ENCODE results near the gene PAPOLA.

PAPOLA gene

GRCh38 chr14:96452684-96453083 lies 49.5 kb upstream of the PAPOLA start:
- TF ChIP-seq AEBP2 (tag by site-specific recombination; IDR thresholded peaks at IDR 0.05; ENCODE audit: borderline replicate concordance) (no peak), SCRT2 (tag by site-specific recombination; IDR thresholded peaks at IDR 0.05) (0 out of 2 replicates have a peak, but pooled peaks have one; percentile 28)
- H3K4me3 ChIP-seq (ENCODE audit: low read depth, low read length): no peak overlapping the region
- ChIA-PET POLR2A (no interaction called here), CTCF (no interaction called here)
- no peak overlapping the region for H3K27ac ChIP-seq (ENCODE audit: extremely low read depth, low read depth, low read length)
- H3K36me3 ChIP-seq (ENCODE audit: control insufficient read depth in 2 of 2, insufficient read depth in 1 of 2, low read length in 2 of 2): no peaks in the 10 kb centered on the region
- no peaks in the 10 kb centered on the region for H3K4me1 ChIP-seq (ENCODE audit: control insufficient read depth, insufficient read depth, low read length)
- no peaks in the 10 kb centered on the region for H3K9me3 ChIP-seq (ENCODE audit: control insufficient read depth, insufficient read depth, low read depth, low read length)

GRCh38 chr14:96455588-96455987 lies 46.6 kb upstream of the PAPOLA start:
- TF ChIP-seq ZNF791 (tag by site-specific recombination; IDR thresholded peaks at IDR 0.05): no peak
- no peak for TF ChIP-seq SP3 (tag by site-specific recombination; IDR thresholded peaks at IDR 0.05)
- TF ChIP-seq ZNF423 (tag by site-specific recombination; IDR thresholded peaks at IDR 0.05): no peak
- TF ChIP-seq ZNF549 (tag by site-specific recombination; IDR thresholded peaks at IDR 0.05): no peak
- TF ChIP-seq ZNF776 (tag by site-specific recombination; IDR thresholded peaks at IDR 0.05; ENCODE audit: borderline replicate concordance): no peak
- TF ChIP-seq MZF1 (tag by site-specific recombination; IDR thresholded peaks at IDR 0.05; ENCODE audit: borderline replicate concordance): no peak
- no peak for TF ChIP-seq ATF2 (tag by site-specific recombination; IDR thresholded peaks at IDR 0.05; ENCODE audit: low read depth)
- no peak for TF ChIP-seq ZXDB (tag by site-specific recombination; IDR thresholded peaks at IDR 0.05)
- TF ChIP-seq ZNF274 (IDR thresholded peaks at IDR 0.05; ENCODE audit: low read length): no peak
- TF ChIP-seq ZNF274 (tag by site-specific recombination; IDR thresholded peaks at IDR 0.05; ENCODE audit: borderline replicate concordance): no peak
- no peak for TF ChIP-seq ZNF214 (tag by site-specific recombination; IDR thresholded peaks at IDR 0.05; ENCODE audit: borderline replicate concordance)
- no peak for TF ChIP-seq ZNF175 (tag by site-specific recombination; IDR thresholded peaks at IDR 0.05)
- no peak for TF ChIP-seq ZIC2 (tag by site-specific recombination; IDR thresholded peaks at IDR 0.05)
- no peak for TF ChIP-seq ZBTB1 (tag by site-specific recombination; IDR thresholded peaks at IDR 0.05)
- TF ChIP-seq ZBTB49 (tag by site-specific recombination; IDR thresholded peaks at IDR 0.05; ENCODE audit: low read depth): no peak
- no peak for TF ChIP-seq REST (tag by site-specific recombination; IDR thresholded peaks at IDR 0.05)
- TF ChIP-seq ZNF202 (tag by site-specific recombination; IDR thresholded peaks at IDR 0.05; ENCODE audit: borderline replicate concordance): no peak
- TF ChIP-seq ZNF837 (tag by site-specific recombination; IDR thresholded peaks at IDR 0.05): no peak
- no peak for TF ChIP-seq ZFP3 (tag by site-specific recombination; IDR thresholded peaks at IDR 0.05; ENCODE audit: low read depth)
- no peak for TF ChIP-seq ZNF335 (tag by site-specific recombination; conservative IDR thresholded peaks at IDR 0.05)
- TF ChIP-seq PATZ1 (tag by site-specific recombination; IDR thresholded peaks at IDR 0.05): no peak
- no peak overlapping the region for H3K4me3 ChIP-seq (ENCODE audit: low read depth, low read length)
- CTCF ChIA-PET: no interaction called here
- POLR2A ChIA-PET: no interaction called here
- H3K9me3 ChIP-seq (ENCODE audit: control insufficient read depth, insufficient read depth, low read depth, low read length): no peaks in the 10 kb centered on the region
- no peak overlapping the region for H3K27ac ChIP-seq (ENCODE audit: extremely low read depth, low read depth, low read length)
- no peaks in the 10 kb centered on the region for H3K36me3 ChIP-seq (ENCODE audit: control insufficient read depth in 2 of 2, insufficient read depth in 1 of 2, low read length in 2 of 2)
- no peaks in the 10 kb centered on the region for H3K4me1 ChIP-seq (ENCODE audit: control insufficient read depth, insufficient read depth, low read length)

All from HEK293 (cell line).